Fibroblast of skin of back (primary cell): ENCODE data around the gene ATP7B.
"Not testable (repeated sequence)": the region's sequence is repeated elsewhere in the genome, so short reads cannot be mapped to it uniquely, and the experiment has no call there.

Experiments
- DNase-seq: peaks from one replicate; pipeline ENCODE4 v3.0.0-alpha.2; 2013

ATP7B gene

DNA sequence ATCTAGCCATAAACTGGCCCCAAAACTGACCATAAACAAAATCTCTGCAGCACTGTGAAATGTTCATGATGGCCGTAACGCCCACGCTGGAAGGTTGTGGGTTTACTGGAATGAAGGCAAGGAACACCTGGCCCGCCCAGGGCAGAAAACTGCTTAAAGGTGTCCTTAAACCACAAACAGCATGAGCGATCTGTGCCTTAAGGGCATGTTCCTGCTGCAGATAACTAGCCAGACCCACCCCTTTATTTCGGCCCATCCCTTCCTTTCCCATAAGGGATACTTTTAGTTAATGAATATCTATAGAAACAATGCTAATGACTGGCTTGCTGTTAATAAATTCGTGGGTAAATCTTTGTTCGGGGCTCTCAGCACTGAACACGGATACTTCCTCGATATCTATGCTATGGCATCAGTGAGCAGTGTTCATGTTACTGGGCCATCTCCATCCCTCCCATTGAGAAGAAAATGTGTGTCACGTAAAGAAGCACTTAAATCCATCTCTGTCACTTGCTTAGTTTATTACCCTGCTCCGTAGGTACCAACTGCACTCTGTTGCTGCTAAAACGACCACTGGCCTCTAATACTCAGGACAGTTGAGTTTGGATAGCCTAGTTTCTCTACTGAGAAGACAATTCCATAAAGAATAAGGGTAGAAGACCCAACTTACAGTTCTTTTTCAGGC lies 5.3 kb downstream of the ATP7B start:
- no peak for DNase-seq

DNA sequence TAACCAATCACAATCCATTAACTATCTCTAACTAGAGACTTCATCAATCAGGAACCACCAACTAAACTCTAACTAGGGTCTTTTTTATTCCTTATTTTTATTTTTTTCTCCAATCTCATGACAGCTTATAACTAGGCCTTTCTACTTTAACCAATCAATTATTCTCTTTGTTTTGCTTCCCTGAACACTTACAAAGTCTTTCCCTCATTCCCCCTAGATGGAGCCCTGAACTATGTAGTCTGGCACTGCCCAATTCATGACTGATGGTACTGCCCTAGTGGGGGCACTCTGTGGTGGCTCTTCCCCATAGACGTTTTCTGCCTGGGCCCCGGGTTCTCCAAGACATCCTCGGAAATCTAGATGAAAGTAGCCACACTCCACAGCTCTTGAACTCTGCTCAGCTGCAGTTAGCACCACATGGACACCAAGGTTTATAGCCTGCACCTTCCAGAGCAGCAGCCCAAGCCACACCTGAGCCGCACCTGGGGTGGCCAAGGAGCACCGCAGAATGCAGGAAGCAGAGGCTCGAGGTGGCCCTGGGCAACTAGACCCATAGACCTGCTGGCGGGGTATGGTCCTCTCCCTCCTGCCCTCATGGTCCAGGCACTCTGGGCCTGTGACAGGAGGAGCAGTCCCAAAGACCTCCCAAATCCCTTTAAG lies 6.6 kb downstream of the ATP7B start:
- no peak for DNase-seq

DNA sequence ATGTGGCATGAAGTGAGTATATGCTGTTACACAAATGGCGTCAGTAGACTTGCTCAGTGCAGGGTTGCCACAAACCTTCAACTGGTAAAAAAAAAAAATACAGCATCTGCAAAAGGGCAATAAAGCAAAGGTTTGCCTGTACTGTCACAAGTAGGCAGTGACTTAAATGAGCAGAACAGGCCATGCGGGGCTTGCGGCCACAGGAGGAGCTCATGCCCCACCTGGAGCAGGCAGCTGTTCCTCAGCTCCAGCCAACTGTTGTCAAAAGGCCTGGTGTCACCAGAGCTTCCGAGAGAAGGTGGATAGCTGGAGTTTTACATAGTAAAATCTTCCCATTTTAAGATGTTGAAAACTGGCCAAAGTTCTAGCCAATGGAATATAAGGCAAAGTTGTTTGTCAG lies 7.7 kb downstream of the ATP7B start:
- no peak for DNase-seq

DNA sequence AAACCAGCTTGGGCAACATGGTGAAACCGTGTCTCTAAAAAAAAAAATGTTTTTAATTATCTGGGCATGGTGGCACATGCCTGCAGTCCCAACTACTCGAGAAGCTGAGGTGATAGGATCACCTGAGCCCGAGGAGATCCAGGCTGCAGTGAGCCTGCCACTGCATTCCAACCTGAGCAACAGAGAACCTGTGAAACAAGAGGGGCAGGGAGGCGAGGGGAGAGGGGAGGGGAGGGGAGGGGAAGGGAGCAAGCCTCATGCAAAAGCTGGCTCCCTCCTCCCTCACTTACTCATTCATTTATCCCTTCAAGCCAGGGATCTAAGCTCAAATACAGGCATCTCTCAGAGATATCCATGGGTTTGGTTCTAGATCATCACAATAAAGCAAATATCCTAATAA lies 8.9 kb downstream of the ATP7B start:
- DNase-seq, result no peak

DNA sequence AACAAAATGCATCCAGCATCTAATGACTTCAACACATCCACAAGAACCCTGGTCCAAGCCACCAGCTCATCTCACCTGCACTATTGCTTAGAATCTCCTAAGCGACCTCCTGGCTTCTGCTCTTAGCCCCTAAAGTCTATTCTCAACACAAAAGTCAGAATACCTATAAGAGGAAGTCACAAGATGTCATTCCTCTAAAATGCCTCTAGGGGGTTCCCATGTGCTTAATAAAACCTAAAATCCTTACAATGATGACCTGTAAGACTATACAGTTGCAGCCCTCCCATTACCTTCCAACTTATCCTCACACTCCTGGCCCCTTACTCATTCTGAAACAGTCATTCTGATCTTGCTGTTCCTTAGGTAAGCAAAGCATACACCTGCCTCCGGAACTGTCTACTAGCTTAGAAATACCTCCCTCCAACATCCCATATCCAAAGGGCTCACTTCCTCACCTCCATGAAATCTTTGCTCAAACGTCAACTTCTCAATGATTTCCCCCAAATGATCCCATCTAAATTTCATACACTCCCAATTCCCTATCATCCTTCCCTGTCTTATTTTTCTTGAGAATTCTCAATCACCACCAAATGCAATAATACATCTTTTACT lies 10.0 kb downstream of the ATP7B start:
- DNase-seq, result peak; percentile 35

DNA sequence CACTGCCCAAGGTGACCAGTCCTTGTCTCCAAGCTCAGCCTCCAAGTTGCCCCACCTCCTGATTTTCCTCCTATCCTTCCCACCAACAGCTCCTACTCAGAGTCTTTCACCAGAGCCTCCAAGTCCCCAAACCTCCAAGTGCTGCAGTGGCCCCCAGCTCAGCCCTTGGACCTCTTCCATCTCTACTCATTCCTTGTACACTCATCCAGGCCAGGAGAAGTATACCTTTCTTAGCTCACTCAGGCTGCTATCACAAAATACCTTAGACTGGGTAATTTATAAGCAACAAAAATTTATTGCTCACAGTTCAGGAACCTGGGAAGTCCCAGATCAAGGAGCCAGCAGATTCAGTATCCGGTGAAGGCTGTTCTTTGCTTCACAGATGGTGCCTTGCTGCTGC lies 11.3 kb downstream of the ATP7B start:
- DNase-seq, result no peak

DNA sequence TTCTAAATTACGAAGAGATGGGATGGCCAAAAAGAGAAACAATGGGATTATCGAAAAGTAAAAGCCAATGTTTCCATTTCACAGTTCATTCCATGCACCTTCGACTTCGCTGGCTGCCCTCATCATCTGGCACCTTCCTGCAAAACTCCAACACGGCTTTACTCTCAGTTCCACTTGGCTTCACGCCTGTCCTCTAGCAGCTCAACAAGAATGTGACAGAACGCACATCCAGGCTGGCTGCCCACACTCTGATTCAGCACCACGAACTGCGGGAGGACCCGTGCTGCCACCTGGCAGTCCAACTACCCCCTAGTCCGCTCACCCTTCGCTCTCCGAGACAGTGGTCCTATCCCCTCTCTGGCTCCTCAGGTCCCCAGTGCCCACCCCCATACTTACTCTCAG lies 11.7 kb downstream of the ATP7B start:
- no peak for DNase-seq

DNA sequence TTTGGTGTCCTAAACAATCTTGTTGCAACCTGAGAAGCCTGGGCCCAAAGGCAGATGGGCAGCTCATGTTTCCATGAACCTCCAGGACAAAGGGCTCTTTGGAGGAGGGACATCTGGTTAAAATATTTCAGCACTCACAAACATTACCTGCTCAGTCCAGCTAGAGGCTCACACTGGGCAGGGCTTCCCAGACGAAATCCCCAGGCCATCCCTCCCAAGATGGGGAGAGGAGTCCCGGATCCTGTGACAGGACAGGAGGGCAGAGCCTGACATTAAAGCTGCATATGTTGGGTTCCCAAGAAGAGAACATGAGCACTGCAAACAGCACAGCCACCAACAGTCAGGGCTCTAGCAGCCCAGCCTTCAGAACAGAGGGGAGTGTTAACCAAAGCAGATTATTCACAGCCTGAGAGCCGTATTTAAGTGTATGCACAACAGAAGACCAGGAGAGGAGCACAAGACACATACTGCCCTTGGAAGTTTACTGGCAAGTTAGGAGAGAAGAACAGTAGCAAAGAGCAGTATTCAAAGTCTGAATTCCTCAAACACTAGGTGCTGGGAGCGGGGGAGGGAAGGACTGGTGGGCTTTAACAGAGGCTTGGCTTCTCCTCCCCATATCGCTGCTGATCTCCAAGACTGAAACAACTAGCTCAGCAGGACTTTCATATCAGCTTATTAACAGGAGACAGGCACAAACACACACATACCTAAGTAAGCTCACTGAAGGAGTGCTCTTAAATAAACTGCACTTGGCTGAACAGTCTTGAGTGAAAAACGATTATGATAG lies 12.3 kb downstream of the ATP7B start:
- DNase-seq, result no peak

DNA sequence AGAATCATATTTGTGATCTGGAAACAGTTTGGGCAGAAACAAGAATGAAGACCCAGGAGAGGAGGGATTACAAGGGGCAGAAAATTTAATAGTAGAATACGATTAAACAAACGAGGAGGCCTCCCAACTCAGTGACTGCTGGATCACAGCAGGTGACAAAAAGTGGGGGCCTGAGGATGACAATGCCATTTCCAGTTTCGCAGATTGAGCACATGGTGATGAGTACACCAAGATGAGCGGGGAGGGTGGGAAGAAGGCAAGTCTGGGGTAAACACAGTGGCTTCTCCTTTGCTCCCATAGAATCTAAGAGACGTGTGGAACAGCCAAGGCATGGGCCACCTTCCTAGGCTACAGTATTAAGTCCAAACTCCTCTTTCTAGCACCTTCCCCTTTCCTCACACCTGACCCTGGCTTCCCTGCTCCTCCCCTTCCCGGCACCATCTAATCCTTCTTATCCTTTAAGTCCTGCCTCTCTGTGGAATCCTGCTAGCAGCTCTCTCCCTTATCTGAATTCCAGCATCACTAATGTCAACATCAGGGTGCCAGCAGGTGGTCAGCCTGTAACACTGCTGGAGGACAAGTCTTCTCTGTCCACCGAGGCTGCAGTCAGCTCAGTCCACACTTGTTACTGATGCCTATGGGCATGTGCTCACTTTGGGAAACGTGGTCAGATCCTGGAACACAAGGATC lies 13.5 kb downstream of the ATP7B start:
- no peak for DNase-seq

DNA sequence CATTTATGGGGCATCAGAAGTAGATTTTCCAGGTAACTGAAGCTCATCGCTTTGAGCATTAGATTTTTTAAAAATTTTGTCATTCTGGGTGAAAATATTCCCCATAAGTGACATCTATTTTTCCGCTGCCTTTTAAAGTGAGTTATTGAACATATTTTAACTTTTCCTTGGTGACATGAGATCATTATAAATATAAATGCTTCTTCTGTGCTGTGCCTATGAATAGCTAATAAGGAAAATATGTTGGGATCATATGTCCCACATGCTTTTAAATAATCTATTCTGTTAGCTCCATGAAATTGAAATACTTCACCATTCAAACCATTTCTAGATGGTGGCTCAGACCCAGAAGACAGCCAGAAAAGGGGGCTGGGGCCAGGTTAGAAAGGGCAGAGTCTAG lies 14.1 kb downstream of the ATP7B start:
- no peak for DNase-seq

DNA sequence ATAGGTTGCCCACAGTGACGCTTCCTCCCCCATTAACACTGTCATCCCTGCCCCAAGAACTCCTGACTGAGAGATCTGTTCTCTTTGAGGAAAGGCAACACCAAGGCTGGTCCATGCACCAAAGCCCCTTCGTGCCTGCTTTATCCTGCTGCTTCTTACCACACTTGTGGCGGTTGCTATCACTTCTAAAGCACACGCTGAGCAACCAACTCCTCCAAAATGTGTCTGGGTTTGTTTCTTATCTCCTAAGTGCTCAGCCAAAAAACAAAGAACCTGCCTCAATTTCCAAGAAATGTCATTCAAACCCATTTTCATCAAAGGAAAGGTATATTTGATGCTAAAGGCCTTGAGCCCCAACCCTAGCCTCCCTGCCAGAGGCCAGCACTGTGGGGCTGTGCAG lies 14.6 kb downstream of the ATP7B start:
- no peak for DNase-seq

DNA sequence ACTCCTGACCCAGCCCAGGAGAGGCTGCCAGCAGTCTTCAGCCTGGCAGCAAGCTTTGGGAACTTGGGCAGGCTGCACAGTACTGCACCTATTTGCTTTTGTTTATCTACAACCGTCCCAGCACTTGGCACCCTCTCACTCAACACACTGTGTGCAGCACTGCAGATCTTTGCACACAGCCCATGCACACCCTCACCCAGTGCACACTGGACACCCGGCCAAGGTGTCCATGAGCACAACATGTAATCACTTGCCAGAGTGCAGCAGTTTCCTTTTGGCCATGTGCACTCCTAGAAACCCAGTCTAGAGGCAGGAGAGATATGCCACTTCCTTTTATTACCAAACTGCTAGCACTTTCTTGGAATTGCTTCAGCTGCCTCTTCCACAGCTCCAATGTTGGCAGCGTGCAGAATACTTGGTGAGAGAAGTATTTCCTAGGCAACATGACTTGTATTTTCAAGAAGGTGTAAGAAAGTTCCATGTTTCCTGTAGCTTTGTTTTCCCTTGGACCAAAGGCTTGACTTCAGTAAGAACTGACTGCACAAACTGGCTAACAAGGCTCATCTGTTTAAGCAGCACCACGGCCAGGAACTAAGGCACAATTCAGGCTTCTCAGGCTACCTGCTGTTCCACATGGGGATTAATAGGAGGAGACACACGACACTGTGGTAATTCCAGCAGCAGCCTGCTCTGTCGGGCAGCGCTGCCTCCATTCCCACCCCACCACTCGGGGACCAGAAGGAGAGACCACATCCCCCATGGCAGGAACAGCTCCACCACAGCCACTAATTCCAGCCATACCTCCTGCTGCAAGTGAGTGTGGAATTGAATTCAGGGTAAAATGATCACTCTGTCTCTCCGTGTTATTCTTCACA lies 15.3 kb downstream of the ATP7B start:
- no peak for DNase-seq

DNA sequence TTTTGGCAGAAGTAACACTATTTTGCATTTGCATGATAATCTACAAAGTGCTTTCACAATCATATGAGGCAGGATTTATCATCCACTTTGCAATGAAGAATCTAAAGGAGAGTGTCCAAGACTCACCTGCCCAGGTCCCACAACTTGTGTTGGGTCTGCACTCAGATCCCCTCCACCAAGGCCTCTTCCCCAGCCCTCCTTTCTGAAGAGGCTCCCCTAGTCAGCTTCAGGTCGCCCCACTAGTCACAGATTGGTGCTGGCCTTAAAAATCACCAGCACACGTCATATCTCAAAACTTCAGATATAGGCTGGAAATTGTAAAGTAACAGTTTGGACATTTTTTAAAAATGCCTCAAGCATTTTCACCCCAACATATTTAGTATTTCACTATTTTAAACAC lies 17.5 kb downstream of the ATP7B start:
- no peak for DNase-seq

DNA sequence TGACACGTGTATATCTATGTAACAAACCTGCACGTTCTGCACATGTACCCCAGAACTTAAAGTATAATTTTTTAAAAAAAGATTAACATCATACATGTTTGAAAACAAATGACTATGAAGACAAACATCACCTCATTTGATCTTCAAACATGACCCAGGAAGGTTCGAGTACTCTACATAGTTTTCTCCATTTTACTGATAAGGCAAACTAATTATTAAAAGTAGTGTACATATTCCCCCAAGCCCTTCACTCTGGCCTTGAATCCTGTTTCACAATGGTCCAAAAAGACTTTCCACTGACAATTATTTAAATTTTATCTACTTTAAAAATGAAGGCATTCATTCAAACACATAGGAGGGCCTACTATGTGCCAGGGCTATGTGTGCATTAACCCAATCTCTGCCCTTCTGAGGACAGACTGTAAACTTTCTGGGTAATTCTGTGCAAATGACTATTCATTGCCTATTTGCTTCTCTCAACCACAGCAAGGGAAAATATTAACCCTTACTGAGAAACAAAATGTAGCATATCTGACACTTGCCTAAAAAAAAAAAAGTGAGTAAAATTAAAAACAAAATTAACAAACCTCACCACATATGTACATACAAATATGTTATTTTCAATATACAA lies 22.1 kb downstream of the ATP7B start:
- no peak for DNase-seq

DNA sequence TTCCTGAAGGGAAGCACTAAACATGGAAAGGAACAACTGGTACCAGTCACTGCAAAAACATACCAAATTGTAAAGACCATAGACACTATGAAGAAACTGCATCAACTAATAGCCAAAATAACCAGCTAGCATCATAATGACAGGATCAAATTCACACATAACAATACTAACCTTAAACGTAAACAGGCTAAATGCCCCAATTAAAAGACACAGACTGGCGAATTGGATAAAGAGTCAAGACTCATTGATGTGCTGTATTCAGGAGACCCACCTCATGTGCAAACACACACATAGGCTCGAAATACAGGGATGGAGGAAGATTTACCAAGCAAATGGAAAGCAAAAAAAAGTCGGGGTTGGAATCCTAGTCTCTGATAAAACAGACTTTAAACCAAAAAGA lies 26.3 kb downstream of the ATP7B start:
- DNase-seq, result not testable (repeated sequence)

DNA sequence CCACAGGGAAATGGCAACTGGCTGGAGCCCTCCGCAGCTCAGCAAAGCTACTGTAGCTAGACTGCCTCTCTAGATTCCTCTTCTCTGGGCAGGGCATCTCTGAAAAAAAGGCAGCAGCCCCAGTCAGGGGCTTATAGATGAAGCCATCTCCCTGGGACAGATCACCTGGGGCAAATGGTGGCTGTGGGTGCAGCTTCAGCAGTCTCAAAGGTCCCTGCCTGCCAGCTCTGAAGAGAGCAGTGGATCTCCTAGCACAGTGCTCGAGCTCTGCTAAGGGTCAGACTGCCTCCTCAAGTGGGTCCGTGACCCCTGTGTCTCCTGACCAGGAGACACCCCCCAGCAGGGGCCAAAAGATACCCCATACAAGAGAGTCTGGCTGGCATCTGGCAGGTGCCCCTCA lies 28.0 kb downstream of the ATP7B start:
- not testable (repeated sequence) for DNase-seq

DNA sequence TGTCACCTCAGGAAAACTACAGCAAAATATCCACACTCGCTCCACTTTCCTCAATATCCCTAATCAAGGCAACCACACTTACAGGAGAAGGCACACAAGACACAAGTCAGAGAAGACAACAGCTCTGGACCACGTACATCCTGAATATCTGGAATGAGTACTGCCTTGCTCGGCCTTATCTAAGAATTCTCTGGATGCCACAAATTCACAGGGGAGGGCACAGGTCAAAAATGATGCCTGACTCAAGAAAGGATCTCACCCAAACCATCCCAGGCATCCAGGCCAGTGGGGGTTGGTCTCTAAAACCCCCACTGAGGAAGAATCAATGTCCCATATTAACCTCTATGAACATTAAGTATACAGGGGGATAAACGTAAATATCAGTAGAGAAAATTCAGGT lies 29.9 kb downstream of the ATP7B start:
- DNase-seq, result peak; percentile 57

DNA sequence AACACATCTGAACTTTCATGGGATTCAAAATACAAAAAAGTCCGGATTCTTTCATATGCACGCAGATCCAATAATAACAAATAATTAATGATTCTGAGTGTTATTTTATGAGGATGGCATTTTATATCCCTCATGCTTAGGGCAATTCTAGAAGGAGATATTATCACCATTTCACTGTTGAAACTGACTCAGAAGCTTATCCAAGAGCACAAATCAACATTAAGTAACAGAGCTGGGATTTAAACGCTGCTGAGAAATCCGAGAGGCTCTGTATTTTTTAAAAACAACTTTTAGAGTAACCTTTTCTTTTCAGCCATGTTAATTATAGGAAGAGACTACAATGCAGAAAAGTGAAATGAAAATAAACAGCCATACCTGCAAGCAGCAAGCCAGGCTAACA lies 30.3 kb downstream of the ATP7B start:
- DNase-seq, result no peak

DNA sequence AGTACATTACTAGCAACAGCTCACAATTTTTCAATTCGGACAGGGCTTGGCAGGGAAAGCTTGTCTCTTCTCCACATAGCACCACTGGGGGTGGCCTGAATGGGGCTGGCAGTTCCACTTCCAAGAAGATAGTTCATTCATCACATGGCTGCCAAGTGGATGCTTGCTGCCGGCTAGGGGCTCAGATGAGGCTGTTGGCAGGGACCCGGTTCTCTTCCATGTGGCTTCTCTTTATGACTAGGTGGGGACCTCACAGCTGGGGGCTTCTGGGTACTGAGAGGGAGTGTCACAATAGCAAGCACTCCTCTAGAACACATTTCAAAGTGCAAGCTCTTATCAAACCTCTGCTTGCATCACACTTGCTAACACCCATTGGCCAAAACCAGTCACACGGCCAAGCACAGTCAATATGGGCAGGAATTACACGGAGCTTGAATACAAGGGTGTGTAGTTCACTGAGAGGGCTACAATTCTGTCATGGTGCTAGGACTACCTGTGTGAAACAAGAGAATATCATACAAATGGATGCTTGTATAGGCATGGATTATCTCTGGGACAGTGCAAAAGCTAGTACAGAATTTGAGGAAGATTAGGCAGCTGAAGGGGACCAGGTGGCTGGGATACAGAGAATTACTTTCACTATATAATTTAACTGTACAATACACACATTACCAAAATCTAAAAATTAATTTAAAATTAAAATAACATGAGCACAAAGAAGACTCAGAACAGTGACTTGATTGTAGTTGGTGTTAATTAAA lies 32.3 kb downstream of the ATP7B start:
- no peak for DNase-seq

DNA sequence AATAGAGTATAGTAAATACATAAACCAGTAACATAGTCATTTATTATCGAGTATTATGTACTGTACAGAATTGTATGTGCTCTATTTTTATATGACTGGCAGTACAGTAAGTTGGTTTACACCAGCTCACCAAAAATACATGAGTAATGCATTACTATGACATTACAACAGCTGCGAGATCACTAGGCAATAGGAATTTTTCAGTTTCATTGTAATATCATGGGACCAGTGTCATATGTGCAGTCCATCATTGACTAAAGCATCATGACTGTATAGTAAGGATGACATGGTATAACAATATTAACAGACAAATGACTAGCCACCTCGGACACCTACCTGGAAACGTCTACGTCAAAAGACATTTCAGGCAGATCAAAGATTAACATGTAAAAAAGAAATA lies 33.6 kb downstream of the ATP7B start:
- DNase-seq, result peak; percentile 36

DNA sequence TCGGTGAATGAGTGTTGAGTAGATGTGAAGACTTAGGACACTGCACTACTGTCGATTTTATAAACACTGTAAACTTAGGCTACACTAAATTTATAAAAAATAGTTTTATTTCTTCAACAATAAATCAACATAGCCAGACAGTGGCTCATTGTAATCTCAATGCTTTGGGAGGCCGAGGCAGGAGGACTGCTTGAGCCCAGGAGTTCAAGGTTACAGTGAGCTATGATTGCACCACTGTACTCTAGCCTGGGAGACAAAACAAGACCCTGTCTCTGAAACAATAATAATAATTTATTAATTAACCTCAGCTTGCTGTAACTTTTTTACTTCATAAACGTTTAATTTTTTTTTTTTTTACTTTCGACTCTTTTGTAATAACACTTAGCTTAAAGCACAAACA lies 34.4 kb downstream of the ATP7B start:
- no peak for DNase-seq
